Left lung (tissue), 10 donors: Measurements from ENCODE around the gene ATP6V1A. TPM values are rescaled to one million over a fixed set of nuclear protein-coding genes. Genes with fewer than 3 reads are reported as not detected.

Experiments used
- ATAC-seq: fragments of 200-7000 bp; cut with Tn5 transposase; one replicate; pipeline ENCODE4 v1.9.1; 2020; ENCODE audit warnings: moderate library complexity
- DNase-seq, 4 donors: peaks; one replicate each; pipeline ENCODE4 v3.0.0-alpha.2; 2013 to 2020
- H3K27ac ChIP-seq, 2 donors: fragments of 200-600 bp; sonication (generic) in 1 of 2; one replicate each; pipeline versions ENCODE4 v1.5.0 to v1.8.0; 2020 to 2021
- H3K27me3 ChIP-seq, 2 donors: fragments of 200-600 bp; sonication (generic) in 1 of 2; one replicate each; pipeline versions ENCODE4 v1.5.0 to v1.8.0; 2020 to 2021
- H3K36me3 ChIP-seq, 2 donors: fragments of 200-600 bp; sonication (generic) in 1 of 2; one replicate each; pipeline versions ENCODE4 v1.5.0 to v1.8.0; 2020 to 2021
- H3K4me1 ChIP-seq, 2 donors: fragments of 200-600 bp; one replicate each; pipeline ENCODE4 v1.8.0; 2021
- H3K4me3 ChIP-seq, 2 donors: fragments of 200-600 bp; sonication (generic) in 1 of 2; one replicate each; pipeline versions ENCODE4 v1.5.0 to v1.8.0; 2020 to 2021; ENCODE audit warnings: mild to moderate bottlenecking in 1 of 2
- H3K9me3 ChIP-seq, 2 donors: fragments of 200-600 bp; sonication (generic) in 1 of 2; one replicate each; pipeline versions ENCODE4 v1.5.0 to v1.8.0; 2020 to 2021
- CTCF ChIP-seq, 2 donors: fragments of 200-600 bp; sonication (generic) in 1 of 2; IDR thresholded peaks; one replicate each; pipeline versions ENCODE4 v1.5.0 to v1.8.0; 2021; ENCODE audit warnings: antibody characterized with exemption in 2 of 2
- intact Hi-C, 2 donors: fragments of 100-400 bp; cut with DNase I; formaldehyde crosslinking; loops; one replicate each; pipeline versions ENCODE4 v1.11.2 to v1.14.2; 2022
- polyA plus RNA-seq, 6 donors: library from polyadenylated mRNA; unstranded; fragments of 120-200 nt; gene quantifications; one replicate each; pipeline ENCODE4 v1.2.1, GENCODE V29; 2013; ENCODE audit not compliant: insufficient read length in 6 of 6
- total RNA-seq, 2 donors: library from RNA; stranded (reverse); fragmentation: NEBNext Ultra II Directional; extraction: Animal tissue kit (Norgen Biotek cat#: 25700); gene quantifications; one replicate each; pipeline ENCODE4 v1.2.1, GENCODE V29; 2021
- donor health status: DM: no; HTN: yes; CAD: no.
- donor health status: DM: no; HTN: no; CAD: no.

ATP6V1A gene
- total and polyA plus RNA-seq, 8 donors: 39.6 to 137 (median 49.9) TPM

- no peak for TF ChIP-seq CTCF (IDR thresholded peaks at IDR 0.05)
- no peaks in the 10 kb centered on the region for H3K4me1 ChIP-seq
- H3K9me3 ChIP-seq: no peaks in the 10 kb centered on the region
- H3K36me3 ChIP-seq: no peaks in the 10 kb centered on the region
- no peak overlapping the region for H3K4me3 ChIP-seq
- ATAC-seq (no peak), DNase-seq (no peak)
- no peak overlapping the region for H3K27ac ChIP-seq
- intact Hi-C loops: no loop called here
- H3K27me3 ChIP-seq: peaks cover 0 to 9% of the 10 kb centered on the region in 2 donors
Measured at GRCh38 chr3:113707835-113708234, 39.0 kb upstream of the ATP6V1A start.

GRCh38 chr3:113712129-113712528 lies 34.7 kb upstream of the ATP6V1A start:
- H3K4me1 ChIP-seq: no peaks in the 10 kb centered on the region
- intact Hi-C loops: no loop called here
- TF ChIP-seq CTCF (IDR thresholded peaks at IDR 0.05): no peak
- H3K9me3 ChIP-seq: no peaks in the 10 kb centered on the region
- H3K27ac ChIP-seq: no peak overlapping the region
- ATAC-seq (no peak), DNase-seq (no peak)
- peaks cover 0 to 7% of the 10 kb centered on the region in 2 donors for H3K36me3 ChIP-seq
- H3K4me3 ChIP-seq: no peak overlapping the region
- peaks cover 0 to 9% of the 10 kb centered on the region in 2 donors for H3K27me3 ChIP-seq

- peaks cover 0 to 22% of the 10 kb centered on the region in 2 donors for H3K36me3 ChIP-seq
- no peak for TF ChIP-seq CTCF (IDR thresholded peaks at IDR 0.05)
- H3K4me1 ChIP-seq: no peaks in the 10 kb centered on the region
- H3K27me3 ChIP-seq: peaks cover 0 to 3% of the 10 kb centered on the region in 2 donors
- no peaks in the 10 kb centered on the region for H3K9me3 ChIP-seq
- no peak overlapping the region for H3K27ac ChIP-seq
- intact Hi-C loops: no loop called here
- H3K4me3 ChIP-seq: no peak overlapping the region
- ATAC-seq: no peak
- no peak for DNase-seq
Measured at GRCh38 chr3:113714702-113715101, 32.1 kb upstream of the ATP6V1A start.

GRCh38 chr3:113717308-113717707 lies 29.5 kb upstream of the ATP6V1A start:
- no peaks in the 10 kb centered on the region for H3K9me3 ChIP-seq
- ATAC-seq: no peak
- intact Hi-C loops: no loop called here
- no peak overlapping the region for H3K4me3 ChIP-seq
- DNase-seq: no peak
- H3K27ac ChIP-seq: no peak overlapping the region
- TF ChIP-seq CTCF (IDR thresholded peaks at IDR 0.05): no peak
- no peaks in the 10 kb centered on the region for H3K4me1 ChIP-seq
- peaks cover 0 to 48% of the 10 kb centered on the region in 2 donors for H3K36me3 ChIP-seq
- H3K27me3 ChIP-seq: no peaks in the 10 kb centered on the region

GRCh38 chr3:113717818-113718217 lies 29.0 kb upstream of the ATP6V1A start:
- DNase-seq (no peak), ATAC-seq (no peak)
- no peak overlapping the region for H3K27ac ChIP-seq
- intact Hi-C loops: no loop called here
- no peaks in the 10 kb centered on the region for H3K27me3 ChIP-seq
- no peaks in the 10 kb centered on the region for H3K4me1 ChIP-seq
- no peak overlapping the region for H3K4me3 ChIP-seq
- H3K9me3 ChIP-seq: no peaks in the 10 kb centered on the region
- H3K36me3 ChIP-seq: peaks cover 0 to 51% of the 10 kb centered on the region in 2 donors
- no peak for TF ChIP-seq CTCF (IDR thresholded peaks at IDR 0.05)
